D721Med (cell line): ENCODE data around the gene ILKAP.

Source experiments
- DNase-seq: peaks from one replicate; pipeline ENCODE4 v3.0.0; 2011; ENCODE audit warnings: low spot score; ENCODE audit not compliant: insufficient read length
- FAIRE-seq: peaks from 2 replicates; lab custom pipeline; 2011; peaks lifted over from hg19 to GRCh38; lab: Jason Lieb, UNC
- TF ChIP-seq, protein P1 (sequence below): IDR thresholded peaks from 2 replicates; pipeline ENCODE4 v1.5.1; 2012; ENCODE audit warnings: mild to moderate bottlenecking, control low read depth; ENCODE audit not compliant: insufficient read depth; ENCODE audit errors: missing control alignments

ILKAP gene

DNA sequence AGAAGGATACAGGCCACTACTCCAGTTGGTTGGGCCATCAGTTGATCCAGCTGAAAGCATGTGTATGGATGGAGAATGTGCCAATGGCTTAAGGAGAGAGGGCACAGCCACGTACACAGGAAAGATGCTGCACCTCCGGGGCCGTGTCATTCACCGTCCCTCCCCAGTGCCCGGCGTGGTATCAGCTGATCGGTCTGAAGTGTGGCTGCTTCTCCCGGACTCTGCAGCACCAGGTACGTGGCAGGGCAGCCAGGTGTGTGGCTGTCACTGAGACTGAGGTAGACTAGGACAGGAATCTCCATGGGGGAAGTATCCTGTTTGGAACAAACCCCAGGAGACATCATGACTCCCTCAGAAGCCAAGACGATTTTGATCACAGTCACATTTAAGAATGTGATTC, 48.9 kb downstream of the ILKAP start:
- DNase-seq (no peak), FAIRE-seq (no peak)
- TF ChIP-seq, protein P1, sequence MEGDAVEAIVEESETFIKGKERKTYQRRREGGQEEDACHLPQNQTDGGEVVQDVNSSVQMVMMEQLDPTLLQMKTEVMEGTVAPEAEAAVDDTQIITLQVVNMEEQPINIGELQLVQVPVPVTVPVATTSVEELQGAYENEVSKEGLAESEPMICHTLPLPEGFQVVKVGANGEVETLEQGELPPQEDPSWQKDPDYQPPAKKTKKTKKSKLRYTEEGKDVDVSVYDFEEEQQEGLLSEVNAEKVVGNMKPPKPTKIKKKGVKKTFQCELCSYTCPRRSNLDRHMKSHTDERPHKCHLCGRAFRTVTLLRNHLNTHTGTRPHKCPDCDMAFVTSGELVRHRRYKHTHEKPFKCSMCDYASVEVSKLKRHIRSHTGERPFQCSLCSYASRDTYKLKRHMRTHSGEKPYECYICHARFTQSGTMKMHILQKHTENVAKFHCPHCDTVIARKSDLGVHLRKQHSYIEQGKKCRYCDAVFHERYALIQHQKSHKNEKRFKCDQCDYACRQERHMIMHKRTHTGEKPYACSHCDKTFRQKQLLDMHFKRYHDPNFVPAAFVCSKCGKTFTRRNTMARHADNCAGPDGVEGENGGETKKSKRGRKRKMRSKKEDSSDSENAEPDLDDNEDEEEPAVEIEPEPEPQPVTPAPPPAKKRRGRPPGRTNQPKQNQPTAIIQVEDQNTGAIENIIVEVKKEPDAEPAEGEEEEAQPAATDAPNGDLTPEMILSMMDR, result no peak

DNA sequence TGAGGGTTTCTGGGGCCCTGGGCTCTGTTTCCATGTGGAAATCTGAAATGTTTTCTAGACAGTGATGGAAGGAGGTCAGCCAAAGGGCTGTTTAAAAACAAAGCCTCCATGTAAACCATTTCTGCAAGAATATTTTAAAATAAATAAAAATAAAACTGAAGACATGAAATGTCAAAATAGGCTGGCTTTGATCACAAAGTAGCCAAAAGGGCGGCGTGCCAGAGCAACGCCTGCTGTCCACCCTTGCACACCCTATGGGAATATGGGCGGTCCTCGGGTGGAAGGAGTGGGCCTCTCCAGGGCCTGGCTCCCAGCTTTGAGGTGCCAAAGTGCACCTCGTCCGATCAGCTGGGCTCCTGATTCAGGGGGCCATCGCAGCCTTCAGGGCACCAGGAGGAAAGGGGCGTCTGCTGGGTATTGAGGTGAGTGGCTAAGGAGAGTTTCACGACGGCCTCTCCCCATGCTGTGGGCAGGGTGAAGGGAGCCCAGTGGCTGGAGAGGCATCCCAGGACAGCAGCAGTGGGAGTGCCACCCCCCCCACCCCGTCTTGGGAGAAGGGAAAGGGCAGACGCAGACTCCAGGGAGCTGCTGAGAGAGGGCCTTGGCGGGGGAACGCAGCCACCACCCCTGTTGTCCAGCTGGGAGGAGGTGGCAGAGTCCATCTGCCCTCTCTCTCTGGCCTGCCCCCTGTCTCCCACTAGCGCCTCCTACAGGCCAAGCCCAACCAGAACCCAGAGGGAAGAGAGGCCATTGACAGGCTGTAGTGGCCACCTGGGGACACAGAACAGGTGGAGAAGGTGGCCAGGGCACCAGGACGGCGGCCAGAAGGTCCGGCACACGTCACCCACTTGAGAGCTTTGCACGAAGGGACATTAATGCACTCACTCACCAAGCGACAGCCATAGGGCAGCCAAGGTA, 50.5 kb downstream of the ILKAP start:
- TF ChIP-seq, protein P1, result no peak
- DNase-seq (no peak), FAIRE-seq (no peak)

DNA sequence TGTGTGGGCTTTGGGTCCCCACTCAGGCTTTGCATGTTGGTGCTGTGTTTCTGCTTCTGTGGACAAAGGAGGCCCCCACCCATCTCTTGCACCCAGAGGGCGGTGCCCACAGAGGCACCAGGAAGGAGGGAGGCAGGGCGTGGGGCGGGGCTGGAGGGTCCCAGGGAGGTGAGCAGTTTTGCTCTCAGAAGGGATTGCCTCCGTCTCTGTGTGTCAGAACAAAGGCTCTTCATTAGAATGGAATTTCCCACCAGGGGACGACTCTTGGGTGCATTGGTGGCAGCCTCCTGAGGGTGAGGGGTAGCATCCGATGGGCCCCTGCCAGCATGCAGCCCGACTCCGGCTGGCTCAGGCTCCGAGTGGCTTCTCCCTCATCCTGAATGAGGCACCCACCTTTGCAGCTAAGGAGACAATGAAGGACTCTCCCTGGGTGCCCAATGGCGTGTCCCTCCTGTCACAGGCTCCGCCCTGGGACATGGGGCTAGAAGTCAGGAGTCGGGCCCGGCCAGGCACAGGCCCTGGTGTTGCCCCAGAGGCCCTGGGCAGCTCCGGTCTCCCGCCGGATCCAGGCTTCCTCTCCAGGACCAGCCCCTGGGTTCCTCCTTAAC, 51.8 kb downstream of the ILKAP start:
- TF ChIP-seq, protein P1, result no peak
- FAIRE-seq (no peak), DNase-seq (no peak)

DNA sequence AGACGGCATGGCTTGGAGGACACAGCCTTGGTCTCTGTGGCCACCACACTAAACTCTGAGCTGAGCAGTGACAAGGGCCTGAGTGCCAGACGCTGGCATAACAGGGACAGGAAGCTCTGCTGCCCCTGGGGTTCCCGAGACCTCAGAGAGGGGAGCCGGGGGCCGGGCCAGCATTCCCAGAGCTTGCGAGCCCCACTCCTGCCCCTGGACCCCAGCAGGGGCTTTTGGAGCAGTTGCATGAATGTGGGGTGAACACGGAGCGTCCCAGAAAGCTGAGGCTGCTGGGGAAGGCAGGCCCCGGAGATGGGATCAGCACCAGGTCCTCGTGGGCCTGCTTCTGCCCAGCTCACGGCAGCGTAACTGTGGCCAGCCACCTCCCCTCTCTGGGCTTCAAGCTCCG, 52.3 kb downstream of the ILKAP start:
- DNase-seq, result no peak
- TF ChIP-seq, protein P1, result no peak
- FAIRE-seq, result no peak

DNA sequence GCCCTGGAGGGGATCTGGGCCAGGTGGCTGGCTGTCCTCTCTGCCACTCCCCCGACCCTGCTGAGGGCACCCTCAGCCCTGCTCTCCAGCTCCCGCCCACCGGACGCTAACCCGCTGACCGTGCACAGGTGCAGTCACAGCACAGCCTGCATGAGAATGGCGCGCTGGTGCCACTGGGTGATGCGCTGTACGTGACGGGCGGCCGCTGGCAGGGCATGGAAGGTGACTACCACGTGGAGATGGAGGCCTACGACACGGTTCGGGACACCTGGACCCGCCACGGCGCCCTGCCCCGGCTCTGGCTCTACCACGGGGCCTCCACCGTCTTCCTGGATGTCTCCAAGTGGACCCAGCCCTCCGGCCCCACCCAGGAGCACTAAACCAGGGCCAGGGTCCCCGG, 52.8 kb downstream of the ILKAP start:
- FAIRE-seq (no peak), DNase-seq (no peak)
- TF ChIP-seq, protein P1, result no peak

DNA sequence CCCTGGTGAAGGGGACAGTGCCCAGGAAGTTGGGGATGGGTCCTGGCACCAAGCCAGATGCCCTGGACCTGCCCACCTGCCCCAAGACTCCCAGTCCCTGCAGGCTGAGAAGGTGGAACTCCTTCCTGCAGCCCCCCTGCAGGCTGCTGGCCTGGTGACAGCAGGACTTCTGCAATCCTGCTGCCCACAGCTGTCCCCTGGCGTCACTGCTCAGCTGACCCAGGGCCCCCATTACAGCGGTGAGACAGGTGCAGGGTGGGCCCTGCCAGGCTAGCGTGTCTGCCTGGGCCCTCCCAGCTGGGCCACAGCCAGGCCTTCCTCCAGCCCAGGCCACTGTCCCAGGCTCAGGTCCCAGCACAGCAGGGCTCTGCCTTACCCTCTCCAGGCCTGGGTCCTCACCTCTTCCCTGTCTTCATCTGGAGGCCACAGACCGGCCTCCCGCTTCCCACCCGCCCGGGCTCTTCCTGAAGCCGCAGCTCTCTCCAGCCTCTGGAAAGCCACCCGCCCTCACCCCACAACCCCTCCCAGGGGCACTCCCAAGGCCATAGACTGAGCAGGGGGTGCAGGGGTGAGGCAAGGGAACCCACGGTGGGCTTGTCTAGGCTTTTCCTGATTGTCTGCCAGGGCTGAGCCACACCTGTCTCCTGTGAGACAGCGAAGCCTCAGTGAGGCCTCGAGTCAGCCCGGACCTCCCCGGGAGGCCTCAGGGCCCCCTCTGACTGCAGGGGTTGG, 53.5 kb downstream of the ILKAP start:
- TF ChIP-seq, protein P1, result no peak
- no peak for FAIRE-seq
- no peak for DNase-seq
